HG02763 (cell line): Measurements from ENCODE around the gene GPATCH1.

ENCODE experiments used
- ATAC-seq: cut with Tn5 transposase; IDR thresholded peaks from one replicate; pipeline ENCODE4 v1.9.1; 2021; ENCODE audit warnings: mild to moderate bottlenecking, moderate library complexity; ENCODE audit not compliant: unreplicated experiment

Gene GPATCH1

GRCh38 chr19:33062902-33063301 lies 18.1 kb upstream of the GPATCH1 start:
- no peak for ATAC-seq

- no peak for ATAC-seq
Measured at GRCh38 chr19:33063356-33063752, 17.6 kb upstream of the GPATCH1 start.

GRCh38 chr19:33063753-33064457 lies 17.1 kb upstream of the GPATCH1 start:
- ATAC-seq = no peak

- peak; percentile 32 for ATAC-seq
Measured at GRCh38 chr19:33064458-33064791, 16.6 kb upstream of the GPATCH1 start.

GRCh38 chr19:33064792-33065550 lies 16.0 kb upstream of the GPATCH1 start, which contains the start of gene RHPN2:
TSS of gene RHPN2 (minus strand) at chr19:33064888. CDS start at chr19:33064852, 36 bp downstream.
- peak; percentile 66 for ATAC-seq

- ATAC-seq = no peak
Measured at GRCh38 chr19:33066543-33066942, 14.4 kb upstream of the GPATCH1 start.

- no peak for ATAC-seq
Measured at GRCh38 chr19:33067121-33067520, 13.9 kb upstream of the GPATCH1 start.

GRCh38 chr19:33071887-33072286 lies 9.1 kb upstream of the GPATCH1 start:
- ATAC-seq = no peak

GRCh38 chr19:33075519-33075918 lies 5.5 kb upstream of the GPATCH1 start:
- no peak for ATAC-seq

- ATAC-seq = no peak
Measured at GRCh38 chr19:33085570-33086128, 4.7 kb downstream of the GPATCH1 start.

GRCh38 chr19:33086955-33087354 lies 6.0 kb downstream of the GPATCH1 start:
- ATAC-seq = no peak

- ATAC-seq = no peak
Measured at GRCh38 chr19:33089010-33089409, 8.0 kb downstream of the GPATCH1 start.

GRCh38 chr19:33090179-33090578 lies 9.2 kb downstream of the GPATCH1 start:
- ATAC-seq = no peak

GRCh38 chr19:33093420-33094210 lies 12.6 kb downstream of the GPATCH1 start:
- ATAC-seq = no peak

GRCh38 chr19:33094436-33095067 lies 13.6 kb downstream of the GPATCH1 start:
- no peak for ATAC-seq

GRCh38 chr19:33096005-33096404 lies 15.0 kb downstream of the GPATCH1 start:
- ATAC-seq = no peak

GRCh38 chr19:33098055-33098534 lies 17.1 kb downstream of the GPATCH1 start:
- no peak for ATAC-seq

GRCh38 chr19:33100894-33101644 lies 20.1 kb downstream of the GPATCH1 start:
- ATAC-seq = no peak

- ATAC-seq = no peak
Measured at GRCh38 chr19:33102893-33103292, 21.9 kb downstream of the GPATCH1 start.

GRCh38 chr19:33108161-33108560 lies 27.2 kb downstream of the GPATCH1 start:
- ATAC-seq = no peak
